SU-DHL-6 (cell line): ENCODE measurements around the gene CLVS2.

Experiments used
- H2AFZ ChIP-seq: fragments of 200-600 bp; sonication (generic); 2 replicates; pipeline ENCODE4 v1.6.1; 2014; ENCODE audit warnings: low read depth, mild to moderate bottlenecking, moderate library complexity, mixed read lengths, antibody characterized with exemption, low read length; ENCODE audit not compliant: severe bottlenecking
- H3F3A ChIP-seq: fragments of 200-600 bp; shearing (Covaris generic); 2 replicates; pipeline ENCODE4 v1.6.0; 2016; ENCODE audit warnings: antibody characterized with exemption, mild to moderate bottlenecking; ENCODE audit not compliant: insufficient read depth
- H3K27ac ChIP-seq: fragments of 200-600 bp; sonication (generic); 2 replicates; pipeline ENCODE4 v1.5.1; 2016; ENCODE audit warnings: low read depth, mild to moderate bottlenecking, low read length, moderate library complexity, mixed read lengths
- H3K27me3 ChIP-seq: fragments of 200-600 bp; sonication (generic), shearing (Covaris generic); 2 replicates; pipeline ENCODE4 v1.6.0; 2014; ENCODE audit warnings: mild to moderate bottlenecking, low read length
- H3K36me3 ChIP-seq: fragments of 200-600 bp; sonication (generic); 2 replicates; pipeline ENCODE4 v1.6.1; 2014; ENCODE audit warnings: mild to moderate bottlenecking, low read length, mixed read lengths
- H3K4me2 ChIP-seq: fragments of 300-600, 200-600 bp; shearing (Covaris generic), sonication (generic); 2 replicates; pipeline ENCODE4 v1.6.0; 2014; ENCODE audit warnings: low read length, low read depth, mild to moderate bottlenecking; ENCODE audit not compliant: poor library complexity, severe bottlenecking
- H3K4me3 ChIP-seq: fragments of 200-600 bp; sonication (generic); 2 replicates; pipeline ENCODE4 v1.5.1; 2014; ENCODE audit warnings: antibody characterized with exemption, low read length, mild to moderate bottlenecking, mixed read lengths; ENCODE audit not compliant: insufficient read depth, poor library complexity, severe bottlenecking
- H3K79me2 ChIP-seq: fragments of 200-600 bp; sonication (generic); 2 replicates; pipeline ENCODE4 v1.6.1; 2014; ENCODE audit warnings: mild to moderate bottlenecking, low read length, moderate library complexity; ENCODE audit not compliant: insufficient read depth
- H3K9ac ChIP-seq: fragments of 200-600 bp; sonication (generic); 2 replicates; pipeline ENCODE4 v1.7.0; 2014; ENCODE audit warnings: mild to moderate bottlenecking, low read length
- H3K9me2 ChIP-seq: fragments of 200-600 bp; sonication (generic); replicated peaks from 2 replicates; pipeline ENCODE4 v1.6.1; 2014; ENCODE audit warnings: low read length; ENCODE audit not compliant: insufficient read depth
- H3K9me3 ChIP-seq: fragments of 200-600 bp; sonication (generic); 2 replicates; pipeline ENCODE4 v1.6.1; 2014; ENCODE audit warnings: low read length, mixed read lengths; ENCODE audit not compliant: insufficient read depth
- H4K20me1 ChIP-seq: fragments of 200-600 bp; sonication (generic); 2 replicates; pipeline ENCODE4 v1.6.1; 2014; ENCODE audit warnings: low read depth, mild to moderate bottlenecking, antibody characterized with exemption, low read length, moderate library complexity, mixed read lengths
- EZH2phosphoT487 ChIP-seq: fragments of 200-600 bp; sonication (generic), shearing (Covaris generic); conservative IDR thresholded peaks from 2 replicates; pipeline ENCODE4 v1.6.1; 2018; ENCODE audit warnings: mild to moderate bottlenecking, antibody characterized with exemption, low read length, moderate library complexity, mixed read lengths
- TF ChIP-seq, protein P1 (sequence below): fragments of 200-600 bp; sonication (generic); IDR thresholded peaks from one replicate; pipeline ENCODE4 v1.5.1; 2017; ENCODE audit warnings: antibody characterized with exemption, mild to moderate bottlenecking, low read length, moderate library complexity; ENCODE audit not compliant: insufficient read depth, poor library complexity, severe bottlenecking

The CLVS2 gene

GRCh38 chr6:123062670-123063069 is 66.6 kb downstream of the CLVS2 start:
- Histone ChIP-seq H3K4me2 (no peak overlapping the region), H3K27ac (no peak overlapping the region), H3K9me2 (no peaks in the 10 kb centered on the region), H3K79me2 (no peaks in the 10 kb centered on the region), H3K27me3 (no peaks in the 10 kb centered on the region), H3K9me3 (no peaks in the 10 kb centered on the region), H3K36me3 (no peaks in the 10 kb centered on the region), H3K4me3 (no peak overlapping the region), H4K20me1 (no peaks in the 10 kb centered on the region), H2AFZ (no peak overlapping the region), H3F3A (no peaks in the 10 kb centered on the region), H3K9ac (no peak overlapping the region)
- TF ChIP-seq, protein P1, sequence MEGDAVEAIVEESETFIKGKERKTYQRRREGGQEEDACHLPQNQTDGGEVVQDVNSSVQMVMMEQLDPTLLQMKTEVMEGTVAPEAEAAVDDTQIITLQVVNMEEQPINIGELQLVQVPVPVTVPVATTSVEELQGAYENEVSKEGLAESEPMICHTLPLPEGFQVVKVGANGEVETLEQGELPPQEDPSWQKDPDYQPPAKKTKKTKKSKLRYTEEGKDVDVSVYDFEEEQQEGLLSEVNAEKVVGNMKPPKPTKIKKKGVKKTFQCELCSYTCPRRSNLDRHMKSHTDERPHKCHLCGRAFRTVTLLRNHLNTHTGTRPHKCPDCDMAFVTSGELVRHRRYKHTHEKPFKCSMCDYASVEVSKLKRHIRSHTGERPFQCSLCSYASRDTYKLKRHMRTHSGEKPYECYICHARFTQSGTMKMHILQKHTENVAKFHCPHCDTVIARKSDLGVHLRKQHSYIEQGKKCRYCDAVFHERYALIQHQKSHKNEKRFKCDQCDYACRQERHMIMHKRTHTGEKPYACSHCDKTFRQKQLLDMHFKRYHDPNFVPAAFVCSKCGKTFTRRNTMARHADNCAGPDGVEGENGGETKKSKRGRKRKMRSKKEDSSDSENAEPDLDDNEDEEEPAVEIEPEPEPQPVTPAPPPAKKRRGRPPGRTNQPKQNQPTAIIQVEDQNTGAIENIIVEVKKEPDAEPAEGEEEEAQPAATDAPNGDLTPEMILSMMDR: no peak
- TF ChIP-seq EZH2phosphoT487: no peak

DNA sequence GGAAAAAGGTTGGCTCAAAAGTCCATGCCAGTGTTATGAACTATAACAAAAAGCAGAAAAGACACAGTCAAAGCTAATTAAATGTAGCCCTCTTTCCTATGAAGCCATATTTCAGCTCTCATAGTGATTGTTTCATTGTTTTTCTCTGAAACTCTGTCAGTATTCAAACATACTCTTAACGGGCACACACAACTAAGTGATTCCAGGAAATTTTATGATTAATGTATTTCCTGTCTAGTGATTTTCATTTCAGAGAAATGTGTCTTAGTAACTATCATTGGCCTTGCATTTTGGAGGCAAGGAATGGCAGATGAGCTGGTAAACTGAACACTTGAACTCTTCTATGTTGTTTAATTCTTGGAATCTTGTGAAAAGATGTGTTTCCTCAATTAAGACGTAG is 68.0 kb downstream of the CLVS2 start:
- Histone ChIP-seq H3K27me3 (no peaks in the 10 kb centered on the region), H4K20me1 (no peaks in the 10 kb centered on the region), H3K9me3 (no peaks in the 10 kb centered on the region), H3K9me2 (no peaks in the 10 kb centered on the region), H3K27ac (no peak overlapping the region), H2AFZ (no peak overlapping the region), H3K79me2 (no peaks in the 10 kb centered on the region), H3K4me2 (no peak overlapping the region), H3K9ac (no peak overlapping the region), H3K4me3 (no peak overlapping the region), H3K36me3 (no peaks in the 10 kb centered on the region), H3F3A (no peaks in the 10 kb centered on the region)
- TF ChIP-seq, protein P1: no peak
- TF ChIP-seq EZH2phosphoT487: no peak

- H3F3A ChIP-seq: no peaks in the 10 kb centered on the region
- no peak overlapping the region for H3K4me3 ChIP-seq
- H3K9ac ChIP-seq: no peak overlapping the region
- no peak overlapping the region for H3K27ac ChIP-seq
- H4K20me1 ChIP-seq: no peaks in the 10 kb centered on the region
- no peaks in the 10 kb centered on the region for H3K9me3 ChIP-seq
- TF ChIP-seq, protein P1: no peak
- TF ChIP-seq EZH2phosphoT487: no peak
- no peaks in the 10 kb centered on the region for H3K9me2 ChIP-seq
- H3K36me3 ChIP-seq: no peaks in the 10 kb centered on the region
- no peak overlapping the region for H3K4me2 ChIP-seq
- H2AFZ ChIP-seq: no peak overlapping the region
- no peaks in the 10 kb centered on the region for H3K27me3 ChIP-seq
- H3K79me2 ChIP-seq: no peaks in the 10 kb centered on the region
Observed at GRCh38 chr6:123074616-123075015, 78.6 kb downstream of the CLVS2 start.
